Neural progenitor cell (in vitro differentiated cells): ENCODE results near the gene GKN2.
A peak's percentile ranks its signal among the peaks of the same experiment; 100 is the strongest.

Source experiments
- EZH2 ChIP-seq: fragments of 200-600 bp; sonication (generic); IDR thresholded peaks from 2 replicates; pipeline ENCODE4 v1.6.1; 2017; ENCODE audit warnings: antibody characterized with exemption, mild to moderate bottlenecking, moderate library complexity
- TF ChIP-seq, protein P1 (sequence below): fragments of 200-600 bp; sonication (generic); IDR thresholded peaks from 2 replicates; pipeline ENCODE4 v1.5.1; 2017; ENCODE audit warnings: antibody characterized with exemption, mild to moderate bottlenecking

DNA sequence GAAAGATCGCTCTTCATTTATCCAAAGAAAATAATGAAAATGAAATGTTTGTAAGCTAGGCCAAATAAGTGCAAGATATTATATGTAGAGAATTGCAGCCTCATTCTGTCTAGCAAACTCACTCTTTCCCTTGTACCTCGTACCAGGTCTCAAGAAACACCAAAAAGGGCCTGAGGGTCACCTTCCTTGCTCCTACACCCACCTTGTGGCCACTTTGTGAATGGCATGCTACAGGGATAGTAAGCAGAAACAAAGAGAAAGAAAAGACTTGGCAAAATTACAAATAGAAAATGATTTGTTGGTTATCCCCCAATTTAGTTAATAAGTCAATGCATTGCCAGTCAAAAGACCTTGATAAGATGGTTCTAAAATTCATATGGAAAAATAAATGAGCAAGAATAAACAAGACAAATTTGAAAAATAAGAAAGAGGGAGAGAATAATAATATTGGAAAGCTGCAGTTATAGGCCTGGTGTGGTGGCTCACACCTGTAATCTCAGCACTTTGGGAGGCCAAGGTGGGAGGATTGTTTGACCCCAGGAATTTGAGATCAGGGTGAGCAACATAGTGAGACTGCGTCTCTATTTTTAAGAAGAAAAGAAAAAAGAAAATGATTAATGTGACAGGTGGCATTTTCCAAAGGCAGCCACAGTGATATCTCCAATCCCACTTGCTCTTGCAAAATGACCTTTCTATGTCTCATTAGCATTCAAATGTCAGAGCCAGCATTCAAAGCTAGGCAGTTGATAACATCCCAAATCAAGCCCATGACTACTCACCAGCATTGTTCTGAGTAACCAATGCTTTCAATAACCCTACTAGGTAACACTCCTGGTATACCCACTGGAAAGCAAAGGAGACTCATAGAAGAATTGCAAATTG lies 42.7 kb downstream of the GKN2 start:
- TF ChIP-seq, protein P1, sequence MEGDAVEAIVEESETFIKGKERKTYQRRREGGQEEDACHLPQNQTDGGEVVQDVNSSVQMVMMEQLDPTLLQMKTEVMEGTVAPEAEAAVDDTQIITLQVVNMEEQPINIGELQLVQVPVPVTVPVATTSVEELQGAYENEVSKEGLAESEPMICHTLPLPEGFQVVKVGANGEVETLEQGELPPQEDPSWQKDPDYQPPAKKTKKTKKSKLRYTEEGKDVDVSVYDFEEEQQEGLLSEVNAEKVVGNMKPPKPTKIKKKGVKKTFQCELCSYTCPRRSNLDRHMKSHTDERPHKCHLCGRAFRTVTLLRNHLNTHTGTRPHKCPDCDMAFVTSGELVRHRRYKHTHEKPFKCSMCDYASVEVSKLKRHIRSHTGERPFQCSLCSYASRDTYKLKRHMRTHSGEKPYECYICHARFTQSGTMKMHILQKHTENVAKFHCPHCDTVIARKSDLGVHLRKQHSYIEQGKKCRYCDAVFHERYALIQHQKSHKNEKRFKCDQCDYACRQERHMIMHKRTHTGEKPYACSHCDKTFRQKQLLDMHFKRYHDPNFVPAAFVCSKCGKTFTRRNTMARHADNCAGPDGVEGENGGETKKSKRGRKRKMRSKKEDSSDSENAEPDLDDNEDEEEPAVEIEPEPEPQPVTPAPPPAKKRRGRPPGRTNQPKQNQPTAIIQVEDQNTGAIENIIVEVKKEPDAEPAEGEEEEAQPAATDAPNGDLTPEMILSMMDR = peak; percentile 87
- TF ChIP-seq EZH2 = no peak
